Type B pancreatic cell (in vitro differentiated cells): ENCODE data around the gene RNF224. TPM values are rescaled to one million over a fixed set of nuclear protein-coding genes. Genes with fewer than 3 reads are reported as not detected.
A peak's percentile ranks its signal among the peaks of the same experiment; 100 is the strongest.

Source experiments
- DNase-seq: peaks from one replicate; pipeline ENCODE4 v3.0.0; 2021; ENCODE audit warnings: mixed read lengths; ENCODE audit not compliant: unreplicated experiment; ENCODE audit errors: extremely low spot score
- H3K27ac Mint-ChIP-seq: 2 replicates; pipeline ENCODE4 v1.8.0; 2021; ENCODE audit warnings: mild to moderate bottlenecking, mixed read lengths
- H3K27me3 Mint-ChIP-seq: 2 replicates; pipeline ENCODE4 v1.8.0; 2021; ENCODE audit warnings: mixed read lengths
- H3K36me3 Mint-ChIP-seq: 2 replicates; pipeline ENCODE4 v1.8.0; 2021; ENCODE audit warnings: mixed read lengths
- H3K4me1 Mint-ChIP-seq: one replicate; pipeline ENCODE4 v1.8.0; 2021; ENCODE audit warnings: mixed read lengths; ENCODE audit not compliant: unreplicated experiment
- H3K4me3 Mint-ChIP-seq: 2 replicates; pipeline ENCODE4 v1.8.0; 2021; ENCODE audit warnings: mild to moderate bottlenecking, mixed read lengths
- H3K9me3 Mint-ChIP-seq: 2 replicates; pipeline ENCODE4 v1.8.0; 2021; ENCODE audit warnings: mixed read lengths
- total RNA-seq: library from RNA; stranded (reverse); gene quantifications from 2 replicates; pipeline ENCODE4 v1.2.1, GENCODE V29; 2021; ENCODE audit warnings: low replicate concordance
- TF ChIP-seq, protein P1 (sequence below): fragments of 200-600 bp; sonication (generic); conservative IDR thresholded peaks from 2 replicates; pipeline ENCODE4 v1.5.0; 2021; ENCODE audit warnings: antibody characterized with exemption, mild to moderate bottlenecking

Gene RNF224
- total RNA-seq, 1 donor from 2014 or later: 0.48 TPM

DNA sequence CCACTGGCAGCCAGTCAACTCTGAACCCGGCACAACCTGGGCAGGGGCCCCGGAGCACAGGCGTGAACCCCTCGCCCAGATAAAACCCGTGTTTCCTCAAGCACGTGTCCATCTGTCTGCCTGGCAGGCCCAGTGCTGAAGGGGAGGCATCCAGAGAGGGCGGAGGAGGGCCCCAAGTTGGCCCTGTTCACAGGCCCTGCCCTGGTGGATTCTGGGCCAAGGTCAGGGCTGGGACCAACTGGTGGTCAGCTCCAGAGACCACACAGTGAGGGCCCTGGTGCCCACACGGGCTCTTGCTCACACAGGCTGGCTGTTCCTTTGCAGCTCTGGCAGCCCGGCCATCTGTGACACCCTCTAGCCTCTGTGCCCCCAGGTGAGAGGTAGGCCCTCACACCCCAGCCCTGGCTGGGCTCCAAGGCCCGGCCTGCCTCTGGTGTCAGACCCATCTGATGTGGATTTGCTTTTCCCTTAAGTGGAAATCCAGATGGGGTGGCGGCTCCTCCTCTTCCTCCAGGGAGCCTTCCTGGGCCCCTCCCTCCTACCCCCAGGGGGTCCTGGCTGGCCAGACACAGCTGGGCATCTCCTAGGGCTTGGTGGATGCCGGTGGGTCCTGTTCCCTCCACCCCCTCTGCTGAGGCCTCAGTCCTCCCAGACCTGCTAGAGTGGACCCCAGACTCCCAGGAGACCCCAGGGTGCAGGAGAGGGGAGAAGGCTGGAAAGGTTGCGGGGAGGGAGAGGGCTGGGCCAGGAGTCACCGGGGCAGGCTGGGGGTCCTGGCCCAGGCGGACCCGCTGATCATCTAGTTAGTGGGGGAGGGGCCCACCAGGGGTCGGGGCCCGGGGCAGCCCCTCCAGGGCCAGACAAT, 23.3 kb downstream of the RNF224 start:
- Mint-ChIP-seq H3K36me3 (no peaks in the 10 kb centered on the region), H3K9me3 (no peaks in the 10 kb centered on the region), H3K4me1 (peaks cover 9% of the 10 kb centered on the region), H3K27ac (no peak overlapping the region), H3K27me3 (no peaks in the 10 kb centered on the region), H3K4me3 (no peak overlapping the region)
- TF ChIP-seq, protein P1, sequence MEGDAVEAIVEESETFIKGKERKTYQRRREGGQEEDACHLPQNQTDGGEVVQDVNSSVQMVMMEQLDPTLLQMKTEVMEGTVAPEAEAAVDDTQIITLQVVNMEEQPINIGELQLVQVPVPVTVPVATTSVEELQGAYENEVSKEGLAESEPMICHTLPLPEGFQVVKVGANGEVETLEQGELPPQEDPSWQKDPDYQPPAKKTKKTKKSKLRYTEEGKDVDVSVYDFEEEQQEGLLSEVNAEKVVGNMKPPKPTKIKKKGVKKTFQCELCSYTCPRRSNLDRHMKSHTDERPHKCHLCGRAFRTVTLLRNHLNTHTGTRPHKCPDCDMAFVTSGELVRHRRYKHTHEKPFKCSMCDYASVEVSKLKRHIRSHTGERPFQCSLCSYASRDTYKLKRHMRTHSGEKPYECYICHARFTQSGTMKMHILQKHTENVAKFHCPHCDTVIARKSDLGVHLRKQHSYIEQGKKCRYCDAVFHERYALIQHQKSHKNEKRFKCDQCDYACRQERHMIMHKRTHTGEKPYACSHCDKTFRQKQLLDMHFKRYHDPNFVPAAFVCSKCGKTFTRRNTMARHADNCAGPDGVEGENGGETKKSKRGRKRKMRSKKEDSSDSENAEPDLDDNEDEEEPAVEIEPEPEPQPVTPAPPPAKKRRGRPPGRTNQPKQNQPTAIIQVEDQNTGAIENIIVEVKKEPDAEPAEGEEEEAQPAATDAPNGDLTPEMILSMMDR: no peak
- no peak for DNase-seq

DNA sequence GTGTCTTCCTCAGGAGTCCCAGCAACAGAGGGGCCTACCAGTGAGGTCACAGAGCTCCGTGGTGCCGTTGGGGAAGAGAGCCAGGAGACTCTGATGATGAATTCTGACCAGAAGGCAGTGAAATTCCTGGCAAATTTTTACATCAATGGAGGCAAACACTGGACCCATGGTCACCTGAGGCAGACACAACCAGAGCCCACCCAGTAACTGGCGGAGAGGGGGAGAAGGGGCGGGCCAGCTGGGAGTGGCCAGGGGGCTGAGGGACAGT, 23.8 kb downstream of the RNF224 start, which contains the start of gene STPG3:
TSS of gene STPG3 (plus strand) at position 93 of the 268 bp plus-strand sequence. CDS start at position 94, 1 bp downstream.
- H3K27me3 Mint-ChIP-seq: no peaks in the 10 kb centered on the region
- no peak within 1 kb of the TSS for H3K27ac Mint-ChIP-seq
- peaks cover 9% of the 10 kb centered on the region for H3K4me1 Mint-ChIP-seq
- no peak for DNase-seq
- TF ChIP-seq, protein P1: no peak
- H3K36me3 Mint-ChIP-seq: no peaks in the 10 kb centered on the region
- H3K9me3 Mint-ChIP-seq: no peaks in the 10 kb centered on the region
- peak within 1 kb of the TSS; percentile 60 for H3K4me3 Mint-ChIP-seq

DNA sequence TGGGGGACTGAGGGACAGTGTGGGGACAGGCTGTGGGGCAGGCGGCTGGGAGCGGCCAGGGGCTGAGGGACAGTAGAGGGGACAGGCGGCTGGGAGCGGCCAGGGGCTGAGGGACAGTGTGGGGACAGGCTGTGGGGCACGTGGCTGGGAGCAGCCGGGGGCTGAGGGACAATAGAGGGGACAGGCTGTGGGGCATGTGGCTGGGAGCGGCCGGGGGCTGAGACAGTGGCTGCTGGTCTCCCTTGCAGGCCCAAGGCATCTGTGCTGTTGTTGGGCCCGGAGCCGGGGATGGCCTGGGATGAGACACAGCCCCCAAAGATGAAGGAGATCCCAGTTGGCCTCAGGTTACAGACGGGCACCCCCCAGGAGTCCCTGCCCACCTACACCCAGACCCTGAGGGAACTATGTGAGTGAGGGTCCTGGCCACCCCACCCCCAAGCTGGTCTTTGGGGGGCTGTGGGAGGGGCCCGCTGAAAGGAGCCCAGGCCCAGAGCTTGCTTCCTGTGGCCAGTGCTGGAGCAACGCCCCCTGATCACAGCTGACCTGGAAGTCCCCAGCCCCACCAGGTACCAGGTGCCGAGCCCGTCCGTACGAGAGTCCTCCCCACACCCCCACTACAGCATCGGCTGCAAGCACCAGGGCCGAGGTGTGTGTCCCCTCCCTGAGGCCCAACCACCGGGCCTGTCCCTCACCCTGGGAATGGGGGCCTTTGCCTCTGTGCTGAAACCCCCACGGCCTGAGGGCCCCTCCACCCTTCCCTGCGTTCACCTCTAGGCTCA, 24.4 kb downstream of the RNF224 start:
- H3K4me3 Mint-ChIP-seq: no peak overlapping the region
- no peak overlapping the region for H3K27ac Mint-ChIP-seq
- H3K4me1 Mint-ChIP-seq: peaks cover 9% of the 10 kb centered on the region
- no peaks in the 10 kb centered on the region for H3K9me3 Mint-ChIP-seq
- no peaks in the 10 kb centered on the region for H3K36me3 Mint-ChIP-seq
- TF ChIP-seq, protein P1: no peak
- H3K27me3 Mint-ChIP-seq: no peaks in the 10 kb centered on the region
- no peak for DNase-seq

DNA sequence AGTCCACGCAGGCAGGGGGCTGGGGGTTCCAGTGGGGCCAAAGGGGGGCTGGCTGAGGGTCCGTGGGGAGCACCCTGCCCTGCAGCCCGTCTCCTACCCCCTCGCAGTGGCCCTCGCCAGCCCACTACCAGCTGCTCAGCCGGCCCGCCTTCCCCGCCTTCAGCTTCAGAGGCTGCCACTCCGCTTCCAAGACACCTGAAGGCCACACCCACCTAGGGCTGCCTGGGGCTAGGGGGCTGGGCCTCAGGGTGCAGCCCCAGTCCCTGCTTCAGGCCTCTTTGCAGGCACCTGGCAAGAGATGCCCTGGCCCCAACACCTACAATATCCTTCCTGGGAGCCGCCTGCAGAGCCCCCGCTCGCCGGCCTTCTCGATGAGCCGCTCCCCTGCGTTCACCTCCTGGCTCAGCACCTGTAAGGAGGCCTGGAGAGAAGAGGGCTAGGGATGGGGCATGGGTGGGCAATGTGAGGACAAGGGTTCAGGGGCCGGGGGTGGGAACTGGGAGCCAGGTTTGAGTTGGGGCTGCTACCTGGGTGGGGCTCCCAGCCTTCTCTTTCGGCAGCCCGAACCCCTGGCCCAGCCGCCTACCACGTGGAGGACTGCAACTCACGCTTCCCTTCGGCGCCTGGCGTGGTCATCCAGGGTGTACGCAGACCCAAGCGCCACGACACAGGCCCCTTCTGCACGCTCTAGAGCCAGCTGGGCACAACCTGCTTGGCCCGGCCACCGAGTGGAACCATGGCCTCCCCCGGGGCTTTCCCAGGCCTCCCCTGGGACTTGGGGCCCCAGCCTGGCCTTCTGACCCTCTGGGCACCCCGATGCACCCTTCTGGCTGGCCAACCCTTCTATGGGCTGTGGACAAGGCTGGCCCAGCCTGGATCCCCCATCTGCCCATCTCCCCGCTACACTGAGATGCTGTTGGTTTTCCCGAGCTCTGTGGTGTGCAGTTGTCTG, 25.5 kb downstream of the RNF224 start:
- DNase-seq: no peak
- Mint-ChIP-seq H3K4me3 (peak overlapping the region; percentile 44), H3K27me3 (no peaks in the 10 kb centered on the region), H3K4me1 (peaks cover 4% of the 10 kb centered on the region), H3K9me3 (no peaks in the 10 kb centered on the region), H3K27ac (no peak overlapping the region), H3K36me3 (no peaks in the 10 kb centered on the region)
- TF ChIP-seq, protein P1: no peak
